Measurements from ENCODE around the gene CAP2.
A peak's percentile ranks its signal among the peaks of the same experiment; 100 is the strongest.

Gene CAP2, protein sequence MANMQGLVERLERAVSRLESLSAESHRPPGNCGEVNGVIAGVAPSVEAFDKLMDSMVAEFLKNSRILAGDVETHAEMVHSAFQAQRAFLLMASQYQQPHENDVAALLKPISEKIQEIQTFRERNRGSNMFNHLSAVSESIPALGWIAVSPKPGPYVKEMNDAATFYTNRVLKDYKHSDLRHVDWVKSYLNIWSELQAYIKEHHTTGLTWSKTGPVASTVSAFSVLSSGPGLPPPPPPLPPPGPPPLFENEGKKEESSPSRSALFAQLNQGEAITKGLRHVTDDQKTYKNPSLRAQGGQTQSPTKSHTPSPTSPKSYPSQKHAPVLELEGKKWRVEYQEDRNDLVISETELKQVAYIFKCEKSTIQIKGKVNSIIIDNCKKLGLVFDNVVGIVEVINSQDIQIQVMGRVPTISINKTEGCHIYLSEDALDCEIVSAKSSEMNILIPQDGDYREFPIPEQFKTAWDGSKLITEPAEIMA

GRCh38 chr6:17392978-17393891 is at the start of gene CAP2:
CAP2 (plus strand) TSS chr6:17393595; CDS start chr6:17421556, 27,961 bp downstream.
- peak; percentile 44 for DNase-seq (ENCODE audit: low spot score)

GRCh38 chr6:17347012-17347411 is 46.4 kb upstream of the CAP2 start:
- DNase-seq (ENCODE audit: low spot score): no peak

- no peak for DNase-seq (ENCODE audit: low spot score)
Measured at GRCh38 chr6:17349427-17349826, 44.0 kb upstream of the CAP2 start.

- no peak for DNase-seq (ENCODE audit: low spot score)
Measured at GRCh38 chr6:17352302-17352701, 41.1 kb upstream of the CAP2 start.

DNA sequence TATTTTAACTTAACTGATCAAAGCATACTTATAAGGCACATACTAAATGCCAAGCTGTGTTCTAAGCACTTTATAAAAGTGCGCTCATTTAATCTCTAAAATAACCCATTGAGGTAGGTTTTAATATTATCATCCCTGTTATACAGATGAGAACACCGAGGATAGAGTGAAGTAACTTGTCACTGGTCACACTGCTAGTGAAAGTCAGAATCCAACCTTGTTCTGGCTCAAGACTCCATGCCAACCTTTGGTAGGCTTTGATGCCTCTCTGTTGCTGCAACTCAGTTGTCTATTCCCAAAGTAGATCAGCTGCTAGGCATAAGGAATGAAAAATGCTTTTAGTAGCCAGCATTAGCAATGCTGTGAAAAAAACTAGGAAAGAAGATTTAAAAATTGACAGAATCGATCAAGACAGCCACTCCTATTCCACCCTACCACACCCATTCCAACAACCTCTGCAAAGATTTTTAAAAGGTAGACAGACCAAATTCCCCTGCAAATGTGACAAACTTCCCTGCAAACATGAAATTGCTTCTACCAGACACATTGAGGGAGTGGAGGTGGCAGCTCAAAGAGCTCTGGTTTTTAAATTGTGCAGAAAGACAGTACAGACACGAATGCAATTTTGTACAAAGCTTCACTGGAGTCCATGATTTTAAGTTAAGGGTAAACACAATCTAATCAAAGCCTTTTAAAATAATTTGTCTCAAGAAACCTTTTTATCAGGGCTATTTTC is 39.8 kb upstream of the CAP2 start:
- no peak for DNase-seq (ENCODE audit: low spot score)

DNA sequence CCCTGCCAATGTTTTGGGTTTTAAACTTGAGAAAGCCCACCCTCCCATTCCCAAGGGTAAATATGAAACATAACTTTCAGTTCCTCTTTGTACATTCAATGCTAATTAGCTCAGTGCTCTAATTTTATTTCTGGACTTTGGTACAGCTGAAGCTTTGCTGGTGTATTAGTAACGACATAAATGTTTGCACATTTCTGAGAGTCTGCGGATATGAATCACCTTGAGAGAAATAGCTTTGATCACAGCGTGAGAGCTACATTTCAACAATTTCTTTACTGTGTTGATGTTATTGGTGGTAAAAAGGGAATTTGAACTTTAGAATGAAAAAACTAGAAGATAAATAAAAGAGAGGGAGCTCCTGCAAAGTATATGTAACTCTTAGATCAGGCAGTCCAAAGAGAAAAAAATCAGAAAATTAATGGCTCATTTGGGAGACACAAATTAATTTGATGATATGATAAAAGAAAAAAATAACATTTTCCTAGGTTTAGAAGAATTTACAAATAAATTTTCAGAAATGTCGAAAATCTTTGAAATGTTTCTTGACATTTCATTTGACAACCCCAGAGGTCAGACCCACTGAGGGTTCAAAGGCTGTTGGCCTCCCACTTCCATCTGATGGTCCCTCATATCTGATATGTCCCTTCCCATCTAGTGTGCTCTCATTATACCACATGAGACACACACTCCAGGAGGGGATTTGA is 38.5 kb upstream of the CAP2 start:
- DNase-seq (ENCODE audit: low spot score): peak; percentile 17

- DNase-seq (ENCODE audit: low spot score): no peak
Measured at GRCh38 chr6:17355404-17355774, 38.0 kb upstream of the CAP2 start.

DNA sequence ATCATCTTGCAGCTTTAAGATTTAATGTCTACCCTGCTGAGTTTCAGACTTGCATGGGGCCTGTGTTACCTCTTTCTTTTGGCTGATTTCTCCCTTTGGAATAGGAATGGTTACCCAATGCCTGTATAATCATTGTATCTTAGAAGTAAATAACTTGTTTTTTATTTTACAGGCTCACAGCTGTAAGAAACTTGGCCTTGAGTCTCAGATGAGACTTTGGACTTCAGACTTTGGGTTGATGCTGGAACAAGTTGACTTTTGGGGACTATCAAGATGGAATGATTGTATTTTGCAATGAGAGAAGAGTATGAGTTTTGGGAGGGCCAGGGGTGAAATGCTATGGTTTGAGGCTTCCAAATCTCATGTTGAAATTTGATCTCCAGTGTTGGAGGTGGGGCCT is 34.9 kb upstream of the CAP2 start:
- DNase-seq (ENCODE audit: low spot score): no peak

DNA sequence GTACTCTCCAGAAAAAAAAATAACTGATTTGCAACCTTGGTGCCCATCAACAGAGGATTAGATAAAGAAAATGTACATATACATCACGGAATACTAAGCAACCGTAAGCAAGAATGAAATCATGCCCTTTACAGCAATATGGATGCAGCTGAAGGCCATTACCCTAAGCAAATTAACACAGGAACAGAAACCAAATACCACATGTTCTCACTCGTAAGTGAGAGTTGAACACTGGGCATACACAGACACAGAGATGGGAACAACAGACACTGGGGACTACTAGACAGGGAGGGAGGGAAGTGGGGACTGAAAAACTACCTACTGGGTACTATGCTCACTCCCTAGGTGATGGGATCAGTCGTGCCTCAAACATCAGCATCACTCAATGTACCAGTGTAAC is 32.8 kb upstream of the CAP2 start:
- no peak for DNase-seq (ENCODE audit: low spot score)

- no peak for DNase-seq (ENCODE audit: low spot score)
Measured at GRCh38 chr6:17361013-17361412, 32.4 kb upstream of the CAP2 start.

DNA sequence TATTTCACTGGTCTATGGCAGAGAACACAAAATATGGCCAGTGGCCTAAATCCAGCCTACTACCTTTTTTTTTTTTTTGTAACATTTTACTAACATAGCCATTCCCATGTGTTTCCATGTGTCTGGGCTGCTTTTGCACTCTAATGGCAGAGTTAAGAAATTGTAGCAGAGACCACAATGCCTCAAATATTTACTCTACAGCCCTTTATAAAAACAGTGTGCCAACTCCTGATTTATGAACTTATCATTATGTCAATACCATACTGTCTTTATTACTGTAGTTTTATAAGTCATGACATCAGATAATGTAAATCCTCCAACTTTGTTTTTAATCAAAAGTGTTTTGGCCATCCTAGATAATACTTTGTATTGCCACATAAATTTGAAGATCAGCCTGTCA is 27.4 kb upstream of the CAP2 start:
- DNase-seq (ENCODE audit: low spot score): no peak

DNA sequence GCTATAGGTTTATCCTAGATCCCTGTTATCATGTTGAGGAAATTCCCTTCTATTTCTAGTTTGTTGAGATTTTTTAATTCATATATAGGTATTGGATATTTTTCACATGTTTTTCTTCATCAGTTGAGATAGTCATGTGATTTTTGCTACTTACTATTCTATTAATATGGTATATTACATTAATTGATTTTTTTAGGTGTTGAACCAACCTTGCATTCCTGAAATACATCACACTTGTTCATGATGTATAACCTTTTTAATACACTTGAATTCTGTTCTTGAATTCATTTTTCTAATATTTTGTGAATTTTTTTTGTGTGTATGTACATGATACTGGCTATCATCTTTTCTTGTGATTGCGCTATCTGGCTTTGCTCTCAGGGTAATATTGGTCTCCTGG is 25.5 kb upstream of the CAP2 start:
- no peak for DNase-seq (ENCODE audit: low spot score)

- DNase-seq (ENCODE audit: low spot score): no peak
Measured at GRCh38 chr6:17381424-17382147, 11.8 kb upstream of the CAP2 start.

- no peak for DNase-seq (ENCODE audit: low spot score)
Measured at GRCh38 chr6:17385660-17386059, 7.7 kb upstream of the CAP2 start.

- no peak for DNase-seq (ENCODE audit: low spot score)
Measured at GRCh38 chr6:17388365-17388764, 5.0 kb upstream of the CAP2 start.

DNA sequence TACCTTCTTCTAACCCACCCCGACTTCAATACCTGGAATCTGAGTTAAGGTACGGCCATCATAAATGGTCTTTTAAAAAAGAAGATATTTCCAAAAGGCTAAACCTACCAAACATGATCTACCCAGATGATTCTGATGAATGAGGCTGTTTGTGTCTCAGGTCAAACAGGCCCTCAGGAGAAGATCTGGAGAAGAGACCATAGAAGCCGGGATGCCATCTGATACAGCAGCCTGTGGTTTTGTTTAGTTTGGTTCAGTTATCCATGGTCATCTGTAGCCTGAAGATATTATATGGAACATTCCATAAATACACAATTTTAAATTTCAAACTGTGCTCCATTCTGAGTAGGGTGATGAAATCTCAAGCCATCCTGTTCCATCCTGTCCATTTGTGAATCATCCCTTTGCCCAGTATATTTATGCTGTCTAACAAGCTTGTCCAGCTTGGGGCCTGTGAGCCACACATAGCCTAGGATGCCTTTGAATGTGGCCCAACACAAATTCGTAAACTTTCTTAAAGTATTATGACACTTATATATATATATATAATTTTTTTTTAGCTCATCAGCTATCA is 4.0 kb upstream of the CAP2 start:
- no peak for DNase-seq (ENCODE audit: low spot score)

DNA sequence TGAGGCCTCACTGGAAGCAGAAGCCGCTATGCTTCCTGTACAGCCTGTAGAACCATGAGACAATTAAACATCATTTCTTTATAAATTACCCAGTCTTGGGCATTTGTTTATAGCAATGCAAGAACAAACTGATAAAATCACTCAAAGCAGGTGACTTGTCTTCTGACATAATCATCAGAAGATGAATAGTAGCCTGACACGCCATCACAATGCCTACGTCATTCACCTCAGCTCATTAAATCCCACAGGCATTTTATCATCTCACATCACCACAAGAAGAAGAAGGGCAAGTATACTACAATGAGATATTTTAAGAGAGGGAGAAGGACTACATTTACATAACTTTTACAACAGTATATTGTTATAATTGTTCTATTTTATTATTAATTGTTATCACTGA is 3.1 kb upstream of the CAP2 start:
- DNase-seq (ENCODE audit: low spot score): no peak

DNA sequence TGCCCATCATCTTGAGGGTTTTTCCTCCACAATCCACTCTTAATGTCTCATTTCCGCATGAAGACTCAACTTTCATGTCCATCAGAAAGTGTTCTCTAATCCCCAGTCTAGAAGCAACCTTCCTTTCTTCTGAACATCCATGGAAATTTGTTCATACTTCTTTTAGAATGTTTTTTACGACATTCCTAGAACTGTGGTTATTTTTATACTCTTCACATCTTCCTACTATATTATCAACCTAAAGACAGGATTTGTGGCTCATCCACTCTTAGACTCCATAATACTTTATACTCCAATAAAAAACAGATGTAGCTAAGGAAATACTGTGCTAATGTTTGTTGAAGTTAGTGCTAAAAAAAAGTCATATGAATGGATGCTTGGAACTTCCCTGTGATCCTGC is 1.4 kb upstream of the CAP2 start:
- no peak for DNase-seq (ENCODE audit: low spot score)

DNA sequence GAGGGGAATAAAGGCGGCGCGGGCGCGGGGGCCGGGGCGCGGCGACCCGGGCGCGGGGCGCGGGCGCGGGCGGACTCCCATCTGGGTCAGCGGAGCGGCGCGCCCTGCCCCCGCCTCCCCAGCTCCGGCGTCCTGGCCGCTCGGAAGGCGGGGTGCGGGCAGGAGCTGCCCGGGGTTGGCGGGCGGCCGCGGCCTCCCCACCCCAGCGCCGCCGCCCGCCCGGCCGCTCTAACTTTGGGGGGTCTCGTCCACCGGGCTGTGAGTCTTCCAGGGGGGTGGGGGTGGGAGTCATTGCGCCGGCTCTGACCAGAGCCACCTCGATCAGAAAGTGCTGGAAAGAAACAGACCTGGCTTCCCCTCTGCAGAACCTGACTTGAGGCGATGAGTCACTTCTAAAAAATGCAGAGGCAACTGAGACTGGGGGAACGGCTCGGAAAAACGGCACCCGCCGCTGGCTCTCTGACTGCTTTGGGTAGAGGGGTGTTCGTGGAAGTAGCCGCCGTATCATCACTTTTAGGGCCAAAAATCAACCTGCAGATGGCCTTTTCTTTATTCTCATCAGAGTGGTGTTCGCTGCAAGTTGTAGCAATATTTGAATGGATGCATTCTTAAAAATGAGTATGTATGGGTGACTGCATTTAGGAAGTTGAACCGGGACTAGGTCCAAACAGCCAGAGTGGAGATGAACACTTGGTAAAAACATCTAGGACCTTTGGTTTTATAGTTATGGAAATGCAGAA is 667 bp downstream of the CAP2 start:
- peak; percentile 65 for DNase-seq (ENCODE audit: low spot score)

GRCh38 chr6:17395112-17395511 is 1.7 kb downstream of the CAP2 start:
- DNase-seq (ENCODE audit: low spot score): no peak
